ENCODE results near the gene FIBCD1. TPM values are rescaled to one million over a fixed set of nuclear protein-coding genes. Genes with fewer than 3 reads are reported as not detected.

The FIBCD1 gene
- total RNA-seq, 1 donor from 2014 or later = 0.66 TPM

- Histone ChIP-seq H2AFZ (ENCODE audit: low read depth, low read length) (no peak overlapping the region), H3K27me3 (ENCODE audit: insufficient read depth, low read length) (peaks cover 2% of the 10 kb centered on the region), H3K79me2 (ENCODE audit: insufficient read depth, low read length) (no peaks in the 10 kb centered on the region), H3K36me3 (ENCODE audit: insufficient read depth, low read length) (no peaks in the 10 kb centered on the region), H3K27ac (ENCODE audit: low read depth, low read length) (no peak overlapping the region), H3K9ac (ENCODE audit: low read length) (no peak overlapping the region), H3K4me3 (ENCODE audit: insufficient read depth, low read depth, low read length) (no peak overlapping the region), H3K9me3 (ENCODE audit: insufficient read depth, low read depth, low read length) (no peaks in the 10 kb centered on the region), H3K4me2 (ENCODE audit: low read length) (no peak overlapping the region), H3K4me1 (ENCODE audit: insufficient read depth, low read length) (no peaks in the 10 kb centered on the region), H4K20me1 (ENCODE audit: insufficient read depth, low read length) (no peaks in the 10 kb centered on the region)
- H3K27me3 Mint-ChIP-seq (ENCODE audit: low read depth, unreplicated experiment) = peaks cover 32% of the 10 kb centered on the region
- no peak overlapping the region for H3K4me3 Mint-ChIP-seq (ENCODE audit: unreplicated experiment)
- no peak overlapping the region for H3K27ac Mint-ChIP-seq (ENCODE audit: unreplicated experiment)
- H3K36me3 Mint-ChIP-seq (ENCODE audit: low read depth, unreplicated experiment) = no peaks in the 10 kb centered on the region
- FAIRE-seq (no peak), DNase-seq (ENCODE audit: low read depth) (no peak)
- no peaks in the 10 kb centered on the region for H3K9me3 Mint-ChIP-seq (ENCODE audit: unreplicated experiment)
- no peaks in the 10 kb centered on the region for H3K4me1 Mint-ChIP-seq (ENCODE audit: low read depth, unreplicated experiment)
- no peak for TF ChIP-seq EZH2 (IDR thresholded peaks at IDR 0.05; ENCODE audit: insufficient read depth, low read length)
- TF ChIP-seq, protein P1, sequence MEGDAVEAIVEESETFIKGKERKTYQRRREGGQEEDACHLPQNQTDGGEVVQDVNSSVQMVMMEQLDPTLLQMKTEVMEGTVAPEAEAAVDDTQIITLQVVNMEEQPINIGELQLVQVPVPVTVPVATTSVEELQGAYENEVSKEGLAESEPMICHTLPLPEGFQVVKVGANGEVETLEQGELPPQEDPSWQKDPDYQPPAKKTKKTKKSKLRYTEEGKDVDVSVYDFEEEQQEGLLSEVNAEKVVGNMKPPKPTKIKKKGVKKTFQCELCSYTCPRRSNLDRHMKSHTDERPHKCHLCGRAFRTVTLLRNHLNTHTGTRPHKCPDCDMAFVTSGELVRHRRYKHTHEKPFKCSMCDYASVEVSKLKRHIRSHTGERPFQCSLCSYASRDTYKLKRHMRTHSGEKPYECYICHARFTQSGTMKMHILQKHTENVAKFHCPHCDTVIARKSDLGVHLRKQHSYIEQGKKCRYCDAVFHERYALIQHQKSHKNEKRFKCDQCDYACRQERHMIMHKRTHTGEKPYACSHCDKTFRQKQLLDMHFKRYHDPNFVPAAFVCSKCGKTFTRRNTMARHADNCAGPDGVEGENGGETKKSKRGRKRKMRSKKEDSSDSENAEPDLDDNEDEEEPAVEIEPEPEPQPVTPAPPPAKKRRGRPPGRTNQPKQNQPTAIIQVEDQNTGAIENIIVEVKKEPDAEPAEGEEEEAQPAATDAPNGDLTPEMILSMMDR (IDR thresholded peaks at IDR 0.05; ENCODE audit: insufficient read depth, low read depth, low read length) = no peak
Observed at GRCh38 chr9:130906735-130907416, 32.2 kb downstream of the FIBCD1 start.

GRCh38 chr9:130905902-130906734 lies 32.9 kb downstream of the FIBCD1 start:
- H3K27ac Mint-ChIP-seq (ENCODE audit: unreplicated experiment) = no peak overlapping the region
- no peaks in the 10 kb centered on the region for H3K4me1 Mint-ChIP-seq (ENCODE audit: low read depth, unreplicated experiment)
- no peak for DNase-seq (ENCODE audit: low read depth)
- Histone ChIP-seq H3K36me3 (ENCODE audit: insufficient read depth, low read length) (no peaks in the 10 kb centered on the region), H3K9me3 (ENCODE audit: insufficient read depth, low read depth, low read length) (no peaks in the 10 kb centered on the region), H3K9ac (ENCODE audit: low read length) (no peak overlapping the region), H3K27me3 (ENCODE audit: insufficient read depth, low read length) (peaks cover 2% of the 10 kb centered on the region), H2AFZ (ENCODE audit: low read depth, low read length) (no peak overlapping the region), H3K27ac (ENCODE audit: low read depth, low read length) (no peak overlapping the region), H3K4me2 (ENCODE audit: low read length) (no peak overlapping the region), H3K4me3 (ENCODE audit: insufficient read depth, low read depth, low read length) (no peak overlapping the region), H3K79me2 (ENCODE audit: insufficient read depth, low read length) (no peaks in the 10 kb centered on the region), H4K20me1 (ENCODE audit: insufficient read depth, low read length) (peaks cover 3% of the 10 kb centered on the region), H3K4me1 (ENCODE audit: insufficient read depth, low read length) (no peaks in the 10 kb centered on the region)
- H3K27me3 Mint-ChIP-seq (ENCODE audit: low read depth, unreplicated experiment) = peaks cover 32% of the 10 kb centered on the region
- H3K4me3 Mint-ChIP-seq (ENCODE audit: unreplicated experiment) = no peak overlapping the region
- FAIRE-seq = no peak
- H3K9me3 Mint-ChIP-seq (ENCODE audit: unreplicated experiment) = no peaks in the 10 kb centered on the region
- no peaks in the 10 kb centered on the region for H3K36me3 Mint-ChIP-seq (ENCODE audit: low read depth, unreplicated experiment)
- no peak for TF ChIP-seq EZH2 (IDR thresholded peaks at IDR 0.05; ENCODE audit: insufficient read depth, low read length)
- TF ChIP-seq, protein P1 (IDR thresholded peaks at IDR 0.05; ENCODE audit: insufficient read depth, low read depth, low read length) = no peak

Data from astrocyte (in vitro differentiated cells and primary cell).